Left ventricle myocardium inferior (tissue), 1 donor: ENCODE measurements around the gene LPCAT3. TPM values are rescaled to one million over a fixed set of nuclear protein-coding genes. Genes with fewer than 3 reads are reported as not detected.
A peak's percentile ranks its signal among the peaks of the same experiment; 100 is the strongest.
"Not testable (repeated sequence)": the region's sequence is repeated elsewhere in the genome, so short reads cannot be mapped to it uniquely, and the experiment has no call there.

Experiments used
- DNase-seq: peaks from one replicate; pipeline ENCODE4 v3.0.0-alpha.2; 2020
- H3K27ac ChIP-seq: fragments of 200-600 bp; replicated peaks from 2 replicates; pipeline ENCODE4 v1.8.0; 2021
- H3K27me3 ChIP-seq: fragments of 200-600 bp; 2 replicates; pipeline ENCODE4 v1.8.0; 2021; ENCODE audit warnings: low read depth
- H3K36me3 ChIP-seq: fragments of 200-600 bp; 2 replicates; pipeline ENCODE4 v1.8.0; 2021
- H3K4me1 ChIP-seq: fragments of 200-600 bp; 2 replicates; pipeline ENCODE4 v1.8.0; 2021
- H3K4me3 ChIP-seq: fragments of 200-600 bp; 2 replicates; pipeline ENCODE4 v1.8.0; 2021; ENCODE audit warnings: mild to moderate bottlenecking, moderate library complexity
- H3K9me3 ChIP-seq: fragments of 200-600 bp; replicated peaks from 2 replicates; pipeline ENCODE4 v1.8.0; 2021
- intact Hi-C: fragments of 100-400 bp; cut with micrococcal nuclease; formaldehyde crosslinking; loops from one replicate; pipeline ENCODE4 v1.11.0; 2022
- total RNA-seq: library from RNA; stranded (reverse); fragmentation: NEBNext Ultra II Directional; extraction: Animal tissue kit (Norgen Biotek cat#: 25700); gene quantifications from one replicate; pipeline ENCODE4 v1.2.1, GENCODE V29; 2021
- TF ChIP-seq, protein P1 (sequence below): fragments of 200-600 bp; IDR thresholded peaks from 2 replicates; pipeline ENCODE4 v1.8.0; 2021; ENCODE audit warnings: antibody characterized with exemption, mild to moderate bottlenecking, borderline replicate concordance
- donor health status: DM: no; HTN: yes; CAD: no; lungs with severe emphysema.

The LPCAT3 gene
- total RNA-seq, 1 donor from 2014 or later: 35.1 TPM

DNA sequence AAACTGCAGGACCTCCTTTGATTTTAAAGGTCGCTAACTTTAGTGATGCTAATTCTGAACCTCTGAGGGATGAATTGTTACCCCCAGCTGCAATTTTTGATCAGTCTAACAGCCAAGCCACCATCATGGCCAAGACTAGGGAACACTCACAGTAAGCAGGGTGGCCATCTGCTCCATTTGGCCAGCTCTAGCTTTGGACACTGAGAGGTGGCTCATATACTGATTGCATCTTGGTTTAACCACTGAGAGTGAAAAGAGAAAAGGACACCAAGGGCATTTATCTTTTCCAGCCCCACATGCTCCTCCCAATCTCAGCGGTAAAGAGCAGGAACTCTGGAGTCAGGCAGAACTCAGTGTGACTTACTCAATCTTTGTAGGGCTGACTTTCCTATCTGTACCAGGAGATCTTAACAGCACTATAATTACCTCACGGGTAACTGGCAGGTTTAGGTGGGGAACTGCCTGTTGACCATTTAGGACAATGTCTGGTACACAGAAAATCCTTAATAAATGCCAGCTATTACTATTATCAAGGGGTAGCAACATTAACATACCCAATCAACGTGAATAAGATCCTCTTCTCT, 6.2 kb downstream of the LPCAT3 start:
- intact Hi-C loops: loop anchor here (10.0 kb wide), 1 partner anchor 47 kb away; no protein-coding TSS in a partner anchor
- Histone ChIP-seq H3K27me3 (no peaks in the 10 kb centered on the region), H3K27ac (peak overlapping the region; percentile 70), H3K4me3 (no peak overlapping the region), H3K4me1 (peaks cover 79% of the 10 kb centered on the region), H3K36me3 (peaks cover 17% of the 10 kb centered on the region), H3K9me3 (no peaks in the 10 kb centered on the region)
- DNase-seq: no peak
- TF ChIP-seq, protein P1, sequence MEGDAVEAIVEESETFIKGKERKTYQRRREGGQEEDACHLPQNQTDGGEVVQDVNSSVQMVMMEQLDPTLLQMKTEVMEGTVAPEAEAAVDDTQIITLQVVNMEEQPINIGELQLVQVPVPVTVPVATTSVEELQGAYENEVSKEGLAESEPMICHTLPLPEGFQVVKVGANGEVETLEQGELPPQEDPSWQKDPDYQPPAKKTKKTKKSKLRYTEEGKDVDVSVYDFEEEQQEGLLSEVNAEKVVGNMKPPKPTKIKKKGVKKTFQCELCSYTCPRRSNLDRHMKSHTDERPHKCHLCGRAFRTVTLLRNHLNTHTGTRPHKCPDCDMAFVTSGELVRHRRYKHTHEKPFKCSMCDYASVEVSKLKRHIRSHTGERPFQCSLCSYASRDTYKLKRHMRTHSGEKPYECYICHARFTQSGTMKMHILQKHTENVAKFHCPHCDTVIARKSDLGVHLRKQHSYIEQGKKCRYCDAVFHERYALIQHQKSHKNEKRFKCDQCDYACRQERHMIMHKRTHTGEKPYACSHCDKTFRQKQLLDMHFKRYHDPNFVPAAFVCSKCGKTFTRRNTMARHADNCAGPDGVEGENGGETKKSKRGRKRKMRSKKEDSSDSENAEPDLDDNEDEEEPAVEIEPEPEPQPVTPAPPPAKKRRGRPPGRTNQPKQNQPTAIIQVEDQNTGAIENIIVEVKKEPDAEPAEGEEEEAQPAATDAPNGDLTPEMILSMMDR: no peak

DNA sequence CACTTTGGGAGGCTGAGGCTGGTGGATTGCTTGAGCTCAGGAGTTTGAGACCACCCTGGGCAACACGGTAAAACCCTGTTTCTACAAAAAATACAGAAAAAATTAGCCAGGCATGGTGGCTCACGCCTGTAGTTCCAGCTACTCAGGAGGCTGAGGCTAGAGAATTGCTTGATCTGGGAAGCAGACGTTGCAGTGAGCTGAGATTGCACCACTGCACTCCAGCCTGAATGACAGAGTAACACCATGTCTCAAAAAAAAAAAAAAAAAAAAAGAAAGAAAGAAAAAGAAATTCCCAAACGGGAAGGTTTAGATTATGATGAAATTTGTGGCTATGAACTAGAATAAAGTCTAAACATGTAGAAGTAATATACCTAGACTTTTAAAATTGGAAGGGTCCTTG, 6.9 kb downstream of the LPCAT3 start:
- not testable (repeated sequence) for H3K9me3 ChIP-seq, H3K4me3 ChIP-seq, DNase-seq, H3K27me3 ChIP-seq
- intact Hi-C loops: loop anchor here (10.0 kb wide), 1 partner anchor 47 kb away; no protein-coding TSS in a partner anchor
- H3K27ac ChIP-seq: peak overlapping the region; percentile 70
- peaks cover 79% of the 10 kb centered on the region for H3K4me1 ChIP-seq
- H3K36me3 ChIP-seq: peaks cover 17% of the 10 kb centered on the region

DNA sequence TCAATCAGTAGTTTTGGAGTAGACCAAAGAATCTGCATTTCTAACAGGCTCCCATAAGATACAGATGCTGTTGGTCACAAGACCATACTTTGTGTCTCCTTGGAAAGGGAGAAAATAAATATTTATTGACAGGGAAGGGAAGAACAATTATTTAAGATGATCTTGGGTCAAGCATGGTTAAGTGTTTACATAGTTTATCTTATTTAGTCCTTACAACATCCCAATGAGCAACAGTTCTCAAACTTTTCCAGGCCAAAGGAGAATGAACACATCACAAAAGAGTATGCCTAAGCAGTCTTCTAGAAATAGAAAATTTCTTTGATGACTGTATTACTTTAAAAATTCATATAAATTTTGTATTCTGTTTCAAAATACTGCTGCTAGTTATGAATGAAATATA, 8.8 kb downstream of the LPCAT3 start:
- Histone ChIP-seq H3K9me3 (no peaks in the 10 kb centered on the region), H3K27me3 (no peaks in the 10 kb centered on the region), H3K36me3 (peaks cover 17% of the 10 kb centered on the region), H3K4me1 (peaks cover 77% of the 10 kb centered on the region), H3K4me3 (no peak overlapping the region), H3K27ac (peak overlapping the region; percentile 10)
- intact Hi-C loops: no loop called here
- no peak for DNase-seq
- TF ChIP-seq, protein P1: no peak

DNA sequence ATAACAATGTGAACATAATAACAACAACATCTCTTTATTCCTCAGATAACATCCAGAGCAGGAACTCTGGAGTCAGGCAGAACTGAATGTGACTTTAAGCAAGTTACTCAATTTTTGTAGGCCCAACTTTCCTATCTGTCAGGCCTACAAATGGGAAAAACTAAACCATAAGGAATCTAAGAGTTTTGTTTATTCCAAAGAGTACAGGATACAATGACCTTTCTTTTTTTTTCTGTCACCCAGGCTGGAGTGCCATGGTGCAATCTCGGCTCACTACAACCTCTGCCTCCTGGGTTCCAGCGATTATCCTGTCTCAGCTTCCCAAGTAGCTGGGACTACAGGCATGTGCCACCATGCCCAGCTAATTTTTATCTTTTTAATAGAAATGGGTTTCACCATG, 9.4 kb downstream of the LPCAT3 start:
- TF ChIP-seq, protein P1: no peak
- H3K27me3 ChIP-seq: no peaks in the 10 kb centered on the region
- peak overlapping the region; percentile 10 for H3K27ac ChIP-seq
- DNase-seq: no peak
- peaks cover 79% of the 10 kb centered on the region for H3K4me1 ChIP-seq
- intact Hi-C loops: no loop called here
- peaks cover 17% of the 10 kb centered on the region for H3K36me3 ChIP-seq
- H3K4me3 ChIP-seq: no peak overlapping the region
- H3K9me3 ChIP-seq: no peaks in the 10 kb centered on the region

DNA sequence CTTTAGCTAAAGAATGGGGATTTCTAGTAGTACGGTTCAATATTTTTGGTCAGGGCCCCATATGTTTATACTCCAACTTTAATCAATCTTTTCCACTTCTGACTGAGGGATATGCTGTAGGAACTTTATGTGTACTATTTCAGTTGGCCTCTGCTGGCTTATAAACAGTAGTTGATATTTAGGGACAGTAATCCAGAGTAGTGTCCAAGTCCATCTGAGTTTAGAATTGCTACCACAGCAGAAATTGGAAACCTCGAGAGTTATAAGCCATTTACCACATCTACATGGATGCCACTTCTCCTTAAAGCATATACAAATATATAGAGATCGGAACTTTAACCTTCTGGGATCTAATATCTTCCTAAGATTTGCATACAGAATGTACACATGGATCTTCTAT, 11.6 kb downstream of the LPCAT3 start:
- H3K9me3 ChIP-seq: no peaks in the 10 kb centered on the region
- H3K27ac ChIP-seq: peak overlapping the region; percentile 10
- H3K27me3 ChIP-seq: no peaks in the 10 kb centered on the region
- peaks cover 17% of the 10 kb centered on the region for H3K36me3 ChIP-seq
- intact Hi-C loops: no loop called here
- DNase-seq: no peak
- no peak overlapping the region for H3K4me3 ChIP-seq
- H3K4me1 ChIP-seq: peaks cover 73% of the 10 kb centered on the region
- TF ChIP-seq, protein P1: no peak

DNA sequence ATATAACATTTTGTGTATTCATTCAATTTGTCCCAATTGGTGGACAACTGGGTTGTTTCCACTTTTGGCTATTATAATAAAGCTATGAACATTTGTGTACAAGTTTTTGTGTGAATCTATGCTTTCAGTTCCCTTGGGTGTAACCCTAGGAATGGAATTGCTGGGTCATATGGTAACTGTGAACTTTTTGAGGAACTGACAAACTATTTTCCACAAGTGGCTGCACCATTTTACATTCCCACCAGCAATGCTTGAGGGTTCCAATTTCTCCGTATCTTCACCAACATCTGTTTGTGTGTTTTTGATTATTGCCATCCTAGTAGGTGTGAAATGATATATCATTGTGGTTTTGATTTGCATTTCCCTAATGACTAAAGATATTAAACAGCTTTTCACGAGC, 13.0 kb downstream of the LPCAT3 start:
- Histone ChIP-seq H3K36me3 (peaks cover 8% of the 10 kb centered on the region), H3K27ac (peak overlapping the region; percentile 5), H3K9me3 (no peaks in the 10 kb centered on the region), H3K4me3 (no peak overlapping the region), H3K4me1 (peaks cover 73% of the 10 kb centered on the region), H3K27me3 (no peaks in the 10 kb centered on the region)
- no peak for DNase-seq
- intact Hi-C loops: no loop called here
- TF ChIP-seq, protein P1: no peak
